K562 (cell line): Measurements from ENCODE around the gene SCAPER. TPM values are rescaled to one million over a fixed set of nuclear protein-coding genes. Genes with fewer than 3 reads are reported as not detected.

ENCODE experiments used
- ARNT ChIP-seq, 2 experiments: fragments of 450-650 bp; IDR thresholded peaks; 2 replicates each; pipeline ENCODE4 v1.6.1; 2016; ENCODE audit warnings: mild to moderate bottlenecking in 1 of 2
- ATF7 ChIP-seq: fragments of 450-650 bp; IDR thresholded peaks from 2 replicates; pipeline ENCODE4 v1.7.1; 2014; ENCODE audit warnings: mild to moderate bottlenecking, moderate library complexity
- ELF4 ChIP-seq: fragments of 450-650 bp; formaldehyde crosslinking; IDR thresholded peaks from 2 replicates; pipeline ENCODE4 v1.4.0; 2022; ENCODE audit warnings: missing genetic modification characterization
- ILF3 ChIP-seq: fragments of 450-650 bp; IDR thresholded peaks from 2 replicates; pipeline ENCODE4 v1.6.1; 2018; ENCODE audit warnings: antibody characterized with exemption, mild to moderate bottlenecking, moderate library complexity, borderline replicate concordance
- RBM22 ChIP-seq: fragments of 200-400 bp; formaldehyde crosslinking; IDR thresholded peaks from 2 replicates; pipeline ENCODE4 v1.6.1; 2018; ENCODE audit warnings: low read length, low read depth; ENCODE audit not compliant: poor library complexity, severe bottlenecking
- U2AF1 ChIP-seq: fragments of 200-400 bp; formaldehyde crosslinking; optimal IDR thresholded peaks from 2 replicates; pipeline ENCODE3; 2017; ENCODE audit warnings: mild to moderate bottlenecking, low read depth, low read length, moderate library complexity
- polyA plus RNA-seq, 8 experiments: library from polyadenylated mRNA; depleted of rRNA in 4 of 8; stranded (reverse) in 5 of 8; unstranded in 3 of 8; fragments of >200 nt; fragmentation: Nextera tagmentation in 2 of 8; fragmentation: Illumina TruSeq in 1 of 8; extraction: Ambion mirVana in 2 of 8; extraction: Trizol in 1 of 8; gene quantifications; 2 replicates each; pipeline versions ENCODE4 v1.2.1 to v1.2.3, GENCODE V29; 2011 to 2014; ENCODE audit warnings: inconsistent platforms in 1 of 8, missing spikeins in 1 of 8
- total RNA-seq, 7 experiments: library from RNA; depleted of rRNA in 6 of 7; stranded (reverse); fragments of >200 nt in 6 of 7; fragmentation: Illumina TruSeq in 2 of 7; extraction: Trizol in 2 of 7; gene quantifications; 2 replicates each; pipeline versions ENCODE4 v1.2.1 to v1.2.3, GENCODE V29; 2011 to 2021; ENCODE audit warnings: low replicate concordance in 1 of 7
- TF ChIP-seq, protein P1 (sequence below): sonication (generic); formaldehyde crosslinking; IDR thresholded peaks from 2 replicates; pipeline ENCODE4 v1.8.1; 2023; ENCODE audit warnings: mild to moderate bottlenecking, missing genetic modification reagents
- TF ChIP-seq, protein P2 (sequence below): fragments of 250-450 bp; sonication (Bioruptor Pico); IDR thresholded peaks from 2 replicates; pipeline ENCODE4 v1.8.0; 2021; ENCODE audit warnings: moderate library complexity, mild to moderate bottlenecking, inconsistent platforms
- TF ChIP-seq, protein P3 (sequence below): IDR thresholded peaks from 3 replicates; pipeline ENCODE4 v1.6.1; 2011; ENCODE audit warnings: borderline replicate concordance, mild to moderate bottlenecking; ENCODE audit not compliant: insufficient read length, insufficient read depth
- TF ChIP-seq, protein P4 (sequence below): fragments of 250-450 bp; sonication (Bioruptor Pico); IDR thresholded peaks from 2 replicates; pipeline ENCODE4 v1.5.0; 2020; ENCODE audit warnings: mild to moderate bottlenecking
- TF ChIP-seq, protein P5 (sequence below): fragments of 450-650 bp; formaldehyde crosslinking; IDR thresholded peaks from 2 replicates; pipeline ENCODE4 v1.4.0; 2022; ENCODE audit warnings: mild to moderate bottlenecking, moderate library complexity
- TF ChIP-seq, protein P6 (sequence below): fragments of 200-400 bp; formaldehyde crosslinking; IDR thresholded peaks from 2 replicates; pipeline ENCODE4 v1.6.1; 2017; ENCODE audit warnings: mild to moderate bottlenecking, low read depth, low read length, moderate library complexity
- TF ChIP-seq, protein P7 (sequence below): fragments of 250-450 bp; sonication (Bioruptor Pico); IDR thresholded peaks from 2 replicates; pipeline ENCODE4 v1.8.0; 2021; ENCODE audit warnings: moderate library complexity, mild to moderate bottlenecking, inconsistent platforms
- TF ChIP-seq, protein P8 (sequence below): fragments of 250-450 bp; sonication (Bioruptor Pico); IDR thresholded peaks from 2 replicates; pipeline ENCODE4 v1.5.0; 2021

Gene SCAPER
- total and polyA plus RNA-seq, 9 of the 15 experiments (the other 6 are each of a cell fraction or from before 2014, with no cell fraction given) = 1.3 to 5.7 (median 3.2) TPM

DNA sequence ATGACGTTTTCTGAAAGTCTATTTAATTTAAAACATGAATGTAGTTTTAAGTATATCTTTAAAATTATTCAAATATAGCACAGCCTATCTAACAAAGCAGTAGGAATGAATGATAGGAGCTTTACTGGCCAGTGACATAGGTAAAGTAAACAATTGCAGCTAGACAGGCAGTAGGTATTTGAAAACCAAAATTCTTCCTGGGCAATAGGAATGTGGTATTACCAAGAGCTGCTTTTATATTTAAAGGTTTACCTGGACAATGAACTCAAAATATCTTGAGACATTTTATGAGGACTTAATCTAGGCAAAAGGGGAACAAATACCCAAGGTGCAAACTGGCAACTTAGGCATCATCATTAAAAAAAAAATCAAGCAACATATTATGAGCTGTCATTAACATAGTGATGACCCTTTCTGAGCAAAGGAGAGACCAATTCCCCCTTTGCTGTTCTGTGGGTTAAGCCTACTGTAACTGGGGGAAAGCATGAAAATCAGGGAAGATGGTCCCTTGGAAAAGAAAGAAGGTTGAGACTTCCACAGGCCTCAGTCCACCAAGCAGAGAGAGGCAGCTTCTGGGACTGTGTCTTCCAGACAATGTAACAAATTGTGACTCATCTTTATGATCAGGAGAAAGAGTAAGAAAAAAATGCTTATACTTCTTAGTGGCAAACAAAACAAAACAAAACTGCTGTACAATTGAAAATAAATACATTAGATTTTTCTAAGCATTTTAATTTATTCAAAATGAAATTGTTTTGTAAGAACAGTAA is 555.7 kb downstream of the SCAPER start (continued):
- TF ChIP-seq, protein P1, sequence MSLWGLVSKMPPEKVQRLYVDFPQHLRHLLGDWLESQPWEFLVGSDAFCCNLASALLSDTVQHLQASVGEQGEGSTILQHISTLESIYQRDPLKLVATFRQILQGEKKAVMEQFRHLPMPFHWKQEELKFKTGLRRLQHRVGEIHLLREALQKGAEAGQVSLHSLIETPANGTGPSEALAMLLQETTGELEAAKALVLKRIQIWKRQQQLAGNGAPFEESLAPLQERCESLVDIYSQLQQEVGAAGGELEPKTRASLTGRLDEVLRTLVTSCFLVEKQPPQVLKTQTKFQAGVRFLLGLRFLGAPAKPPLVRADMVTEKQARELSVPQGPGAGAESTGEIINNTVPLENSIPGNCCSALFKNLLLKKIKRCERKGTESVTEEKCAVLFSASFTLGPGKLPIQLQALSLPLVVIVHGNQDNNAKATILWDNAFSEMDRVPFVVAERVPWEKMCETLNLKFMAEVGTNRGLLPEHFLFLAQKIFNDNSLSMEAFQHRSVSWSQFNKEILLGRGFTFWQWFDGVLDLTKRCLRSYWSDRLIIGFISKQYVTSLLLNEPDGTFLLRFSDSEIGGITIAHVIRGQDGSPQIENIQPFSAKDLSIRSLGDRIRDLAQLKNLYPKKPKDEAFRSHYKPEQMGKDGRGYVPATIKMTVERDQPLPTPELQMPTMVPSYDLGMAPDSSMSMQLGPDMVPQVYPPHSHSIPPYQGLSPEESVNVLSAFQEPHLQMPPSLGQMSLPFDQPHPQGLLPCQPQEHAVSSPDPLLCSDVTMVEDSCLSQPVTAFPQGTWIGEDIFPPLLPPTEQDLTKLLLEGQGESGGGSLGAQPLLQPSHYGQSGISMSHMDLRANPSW (CRISPR knock-in tag) = no peak
- TF ChIP-seq ILF3 = no peak
- no peak for TF ChIP-seq ARNT (IDR thresholded peaks at IDR 0.05)
- TF ChIP-seq, protein P2, sequence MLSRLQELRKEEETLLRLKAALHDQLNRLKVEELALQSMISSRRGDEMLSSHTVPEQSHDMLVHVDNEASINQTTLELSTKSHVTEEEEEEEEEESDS (CRISPR knock-in tag) = no peak
- no peak for TF ChIP-seq RBM22
- TF ChIP-seq, protein P3, sequence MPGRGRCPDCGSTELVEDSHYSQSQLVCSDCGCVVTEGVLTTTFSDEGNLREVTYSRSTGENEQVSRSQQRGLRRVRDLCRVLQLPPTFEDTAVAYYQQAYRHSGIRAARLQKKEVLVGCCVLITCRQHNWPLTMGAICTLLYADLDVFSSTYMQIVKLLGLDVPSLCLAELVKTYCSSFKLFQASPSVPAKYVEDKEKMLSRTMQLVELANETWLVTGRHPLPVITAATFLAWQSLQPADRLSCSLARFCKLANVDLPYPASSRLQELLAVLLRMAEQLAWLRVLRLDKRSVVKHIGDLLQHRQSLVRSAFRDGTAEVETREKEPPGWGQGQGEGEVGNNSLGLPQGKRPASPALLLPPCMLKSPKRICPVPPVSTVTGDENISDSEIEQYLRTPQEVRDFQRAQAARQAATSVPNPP = no peak
- no peak for TF ChIP-seq ELF4 (CRISPR knock-in tag)
- TF ChIP-seq, protein P4, sequence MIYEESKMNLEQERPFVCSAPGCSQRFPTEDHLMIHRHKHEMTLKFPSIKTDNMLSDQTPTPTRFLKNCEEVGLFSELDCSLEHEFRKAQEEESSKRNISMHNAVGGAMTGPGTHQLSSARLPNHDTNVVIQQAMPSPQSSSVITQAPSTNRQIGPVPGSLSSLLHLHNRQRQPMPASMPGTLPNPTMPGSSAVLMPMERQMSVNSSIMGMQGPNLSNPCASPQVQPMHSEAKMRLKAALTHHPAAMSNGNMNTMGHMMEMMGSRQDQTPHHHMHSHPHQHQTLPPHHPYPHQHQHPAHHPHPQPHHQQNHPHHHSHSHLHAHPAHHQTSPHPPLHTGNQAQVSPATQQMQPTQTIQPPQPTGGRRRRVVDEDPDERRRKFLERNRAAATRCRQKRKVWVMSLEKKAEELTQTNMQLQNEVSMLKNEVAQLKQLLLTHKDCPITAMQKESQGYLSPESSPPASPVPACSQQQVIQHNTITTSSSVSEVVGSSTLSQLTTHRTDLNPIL (CRISPR knock-in tag) = no peak
- TF ChIP-seq, protein P5, sequence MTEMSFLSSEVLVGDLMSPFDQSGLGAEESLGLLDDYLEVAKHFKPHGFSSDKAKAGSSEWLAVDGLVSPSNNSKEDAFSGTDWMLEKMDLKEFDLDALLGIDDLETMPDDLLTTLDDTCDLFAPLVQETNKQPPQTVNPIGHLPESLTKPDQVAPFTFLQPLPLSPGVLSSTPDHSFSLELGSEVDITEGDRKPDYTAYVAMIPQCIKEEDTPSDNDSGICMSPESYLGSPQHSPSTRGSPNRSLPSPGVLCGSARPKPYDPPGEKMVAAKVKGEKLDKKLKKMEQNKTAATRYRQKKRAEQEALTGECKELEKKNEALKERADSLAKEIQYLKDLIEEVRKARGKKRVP (CRISPR knock-in tag) = no peak
- TF ChIP-seq ATF7 = no peak
- no peak for TF ChIP-seq U2AF1
- TF ChIP-seq, protein P6, sequence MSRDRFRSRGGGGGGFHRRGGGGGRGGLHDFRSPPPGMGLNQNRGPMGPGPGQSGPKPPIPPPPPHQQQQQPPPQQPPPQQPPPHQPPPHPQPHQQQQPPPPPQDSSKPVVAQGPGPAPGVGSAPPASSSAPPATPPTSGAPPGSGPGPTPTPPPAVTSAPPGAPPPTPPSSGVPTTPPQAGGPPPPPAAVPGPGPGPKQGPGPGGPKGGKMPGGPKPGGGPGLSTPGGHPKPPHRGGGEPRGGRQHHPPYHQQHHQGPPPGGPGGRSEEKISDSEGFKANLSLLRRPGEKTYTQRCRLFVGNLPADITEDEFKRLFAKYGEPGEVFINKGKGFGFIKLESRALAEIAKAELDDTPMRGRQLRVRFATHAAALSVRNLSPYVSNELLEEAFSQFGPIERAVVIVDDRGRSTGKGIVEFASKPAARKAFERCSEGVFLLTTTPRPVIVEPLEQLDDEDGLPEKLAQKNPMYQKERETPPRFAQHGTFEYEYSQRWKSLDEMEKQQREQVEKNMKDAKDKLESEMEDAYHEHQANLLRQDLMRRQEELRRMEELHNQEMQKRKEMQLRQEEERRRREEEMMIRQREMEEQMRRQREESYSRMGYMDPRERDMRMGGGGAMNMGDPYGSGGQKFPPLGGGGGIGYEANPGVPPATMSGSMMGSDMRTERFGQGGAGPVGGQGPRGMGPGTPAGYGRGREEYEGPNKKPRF = no peak
- TF ChIP-seq, protein P7, sequence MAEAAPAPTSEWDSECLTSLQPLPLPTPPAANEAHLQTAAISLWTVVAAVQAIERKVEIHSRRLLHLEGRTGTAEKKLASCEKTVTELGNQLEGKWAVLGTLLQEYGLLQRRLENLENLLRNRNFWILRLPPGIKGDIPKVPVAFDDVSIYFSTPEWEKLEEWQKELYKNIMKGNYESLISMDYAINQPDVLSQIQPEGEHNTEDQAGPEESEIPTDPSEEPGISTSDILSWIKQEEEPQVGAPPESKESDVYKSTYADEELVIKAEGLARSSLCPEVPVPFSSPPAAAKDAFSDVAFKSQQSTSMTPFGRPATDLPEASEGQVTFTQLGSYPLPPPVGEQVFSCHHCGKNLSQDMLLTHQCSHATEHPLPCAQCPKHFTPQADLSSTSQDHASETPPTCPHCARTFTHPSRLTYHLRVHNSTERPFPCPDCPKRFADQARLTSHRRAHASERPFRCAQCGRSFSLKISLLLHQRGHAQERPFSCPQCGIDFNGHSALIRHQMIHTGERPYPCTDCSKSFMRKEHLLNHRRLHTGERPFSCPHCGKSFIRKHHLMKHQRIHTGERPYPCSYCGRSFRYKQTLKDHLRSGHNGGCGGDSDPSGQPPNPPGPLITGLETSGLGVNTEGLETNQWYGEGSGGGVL (CRISPR knock-in tag) = no peak
- TF ChIP-seq, protein P8, sequence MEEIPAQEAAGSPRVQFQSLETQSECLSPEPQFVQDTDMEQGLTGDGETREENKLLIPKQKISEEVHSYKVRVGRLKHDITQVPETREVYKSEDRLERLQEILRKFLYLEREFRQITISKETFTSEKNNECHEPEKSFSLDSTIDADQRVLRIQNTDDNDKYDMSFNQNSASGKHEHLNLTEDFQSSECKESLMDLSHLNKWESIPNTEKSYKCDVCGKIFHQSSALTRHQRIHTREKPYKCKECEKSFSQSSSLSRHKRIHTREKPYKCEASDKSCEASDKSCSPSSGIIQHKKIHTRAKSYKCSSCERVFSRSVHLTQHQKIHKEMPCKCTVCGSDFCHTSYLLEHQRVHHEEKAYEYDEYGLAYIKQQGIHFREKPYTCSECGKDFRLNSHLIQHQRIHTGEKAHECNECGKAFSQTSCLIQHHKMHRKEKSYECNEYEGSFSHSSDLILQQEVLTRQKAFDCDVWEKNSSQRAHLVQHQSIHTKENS = no peak
